B cell (primary cell): ENCODE measurements around the gene MED8. TPM values are rescaled to one million over a fixed set of nuclear protein-coding genes. Genes with fewer than 3 reads are reported as not detected.

ENCODE experiments used
- ATAC-seq: fragments of 200-7000 bp; cut with Tn5 transposase; one replicate; pipeline ENCODE4 v1.10.0; 2021; ENCODE audit warnings: low read depth, mild to moderate bottlenecking, moderate number of reproducible peaks, moderate library complexity
- CTCF ChIA-PET: fragments of 350-600 bp; sonication (Branson Sonifier 250); formaldehyde crosslinking; loops from one replicate; lab custom pipeline; 2021; ENCODE audit warnings: antibody characterized with exemption, inconsistent platforms; lab: Charles Lee
- POLR2A ChIA-PET: fragments of 350-600 bp; sonication (Branson Sonifier 250); formaldehyde crosslinking; loops from one replicate; lab custom pipeline; 2021; ENCODE audit warnings: antibody characterized with exemption; lab: Charles Lee
- DNase-seq: peaks from one replicate; pipeline ENCODE4 v3.0.0; 2013
- H2AFZ ChIP-seq: 2 replicates; pipeline ENCODE4 v1.6.1; 2012; ENCODE audit warnings: mild to moderate bottlenecking, low read depth, low read length; ENCODE audit not compliant: insufficient read depth, poor library complexity, severe bottlenecking
- H3K27ac ChIP-seq, 2 donors: 1 replicate in 1 of 2; 2 replicates in 1 of 2; pipeline ENCODE4 v1.5.1; 2012 to 2013; ENCODE audit warnings: low read length in 2 of 2, mild to moderate bottlenecking in 2 of 2, moderate library complexity in 1 of 2
- H3K27me3 ChIP-seq, 4 experiments: fragments of 200-600 bp in 1 of 4; sonication (generic) in 1 of 4; replicated peaks in 1 of 4; 1 replicate in 2 of 4; 2 replicates in 2 of 4; pipeline versions ENCODE4 v1.6.1 to v1.7.0; 2013 to 2016; ENCODE audit warnings: low read length in 3 of 4, mild to moderate bottlenecking in 2 of 4, mixed read lengths in 1 of 4, moderate library complexity in 1 of 4; ENCODE audit not compliant: insufficient read depth in 4 of 4, control insufficient read depth in 3 of 4; ENCODE audit errors: control extremely low read depth in 1 of 4
- H3K36me3 ChIP-seq, 2 experiments: replicated peaks in 1 of 2; 1 replicate in 1 of 2; 2 replicates in 1 of 2; pipeline versions ENCODE4 v1.6.1 to v1.7.1; 2013; ENCODE audit warnings: low read length in 1 of 2; ENCODE audit not compliant: insufficient read depth in 2 of 2, control insufficient read depth in 1 of 2; ENCODE audit errors: control extremely low read depth in 1 of 2, extremely low read depth in 1 of 2
- H3K4me1 ChIP-seq, 2 donors: fragments of 200-600 bp in 1 of 2; sonication (generic) in 1 of 2; 1 replicate in 1 of 2; 2 replicates in 1 of 2; pipeline versions ENCODE4 v1.5.1 to v1.6.1; 2013 to 2017; ENCODE audit warnings: low read length in 2 of 2; ENCODE audit not compliant: control insufficient read depth in 2 of 2, insufficient read depth in 2 of 2
- H3K4me2 ChIP-seq: replicated peaks from 2 replicates; pipeline ENCODE3; 2012; ENCODE audit warnings: mild to moderate bottlenecking, low read depth, low read length; ENCODE audit not compliant: poor library complexity, severe bottlenecking
- H3K4me3 ChIP-seq, 5 experiments: fragments of 200-600 bp in 1 of 5; sonication (generic) in 1 of 5; 1 replicate in 3 of 5; 2 replicates in 2 of 5; pipeline versions ENCODE4 v1.5.1 to v1.7.0; 2011 to 2016; ENCODE audit warnings: low read length in 4 of 5, mild to moderate bottlenecking in 4 of 5, low read depth in 2 of 5, control low read depth in 1 of 5, moderate library complexity in 1 of 5; ENCODE audit not compliant: insufficient read depth in 1 of 5; ENCODE audit errors: control extremely low read depth in 1 of 5, extremely low read depth in 1 of 5
- H3K79me2 ChIP-seq: fragments of 200-600 bp; sonication (generic); one replicate; pipeline ENCODE4 v1.6.0; 2016; ENCODE audit warnings: low read length; ENCODE audit not compliant: control insufficient read depth, insufficient read depth
- H3K9ac ChIP-seq: fragments of 200-600 bp; sonication (generic); 2 replicates; pipeline ENCODE4 v1.6.1; 2017; ENCODE audit warnings: mild to moderate bottlenecking, low read length, moderate library complexity
- H3K9me3 ChIP-seq, 3 donors: one replicate each; pipeline versions ENCODE4 v1.6.1 to v1.7.1; 2013; ENCODE audit warnings: low read length in 2 of 3; ENCODE audit not compliant: control insufficient read depth in 2 of 3, insufficient read depth in 1 of 3; ENCODE audit errors: control extremely low read depth in 1 of 3
- H4K20me1 ChIP-seq: 2 replicates; pipeline ENCODE4 v1.6.0; 2012; ENCODE audit warnings: mild to moderate bottlenecking, low read length; ENCODE audit not compliant: insufficient read depth, control insufficient read depth, poor library complexity, severe bottlenecking
- H3K27ac Mint-ChIP-seq: one replicate; pipeline ENCODE4 v1.8.0; 2021; ENCODE audit warnings: mixed read lengths
- H3K27me3 Mint-ChIP-seq: one replicate; pipeline ENCODE4 v1.8.0; 2021; ENCODE audit warnings: mixed read lengths
- H3K4me1 Mint-ChIP-seq: one replicate; pipeline ENCODE4 v1.8.0; 2021; ENCODE audit warnings: mixed read lengths
- H3K4me3 Mint-ChIP-seq: one replicate; pipeline ENCODE4 v1.8.0; 2021; ENCODE audit warnings: mixed read lengths
- H3K9me3 Mint-ChIP-seq: one replicate; pipeline ENCODE4 v1.8.0; 2022; ENCODE audit warnings: mixed read lengths; ENCODE audit not compliant: insufficient read depth
- EZH2 ChIP-seq: IDR thresholded peaks from 2 replicates; pipeline ENCODE4 v1.6.1; 2012; ENCODE audit warnings: borderline replicate concordance, low read depth, mild to moderate bottlenecking, moderate library complexity, low read length; ENCODE audit not compliant: insufficient read depth, poor library complexity, severe bottlenecking
- WGBS: methylation state at CpG from one replicate; pipeline ENCODE4 v1.1.5; 2013; ENCODE audit warnings: missing lambda C conversion rate; ENCODE audit not compliant: insufficient coverage; 5-methylcytosine and 5-hydroxymethylcytosine counted together
- intact Hi-C: fragments of 100-400 bp; cut with micrococcal nuclease; formaldehyde crosslinking; loops from one replicate; pipeline ENCODE4 v1.10.0; 2022
- polyA plus RNA-seq: library from polyadenylated mRNA; depleted of rRNA; stranded (reverse); fragments of >200 nt; gene quantifications from 2 replicates; pipeline ENCODE4 v1.2.3, GENCODE V29; 2012
- total RNA-seq, 2 donors: library from RNA; stranded (reverse); fragments of 120-200 nt in 1 of 2; gene quantifications; 1 replicate in 1 of 2; 2 replicates in 1 of 2; pipeline versions ENCODE4 v1.2.3 to v1.2.4, GENCODE V29; 2013 to 2022
- TF ChIP-seq, protein P1 (sequence below): fragments of 200-600 bp; IDR thresholded peaks from one replicate; pipeline ENCODE4 v1.8.0; 2022; ENCODE audit warnings: antibody characterized with exemption, mild to moderate bottlenecking

MED8 gene
- total and polyA plus RNA-seq, 2 donors (not counting 1 experiment from before 2014, with no cell fraction given): 12.0 to 30.0 TPM

DNA sequence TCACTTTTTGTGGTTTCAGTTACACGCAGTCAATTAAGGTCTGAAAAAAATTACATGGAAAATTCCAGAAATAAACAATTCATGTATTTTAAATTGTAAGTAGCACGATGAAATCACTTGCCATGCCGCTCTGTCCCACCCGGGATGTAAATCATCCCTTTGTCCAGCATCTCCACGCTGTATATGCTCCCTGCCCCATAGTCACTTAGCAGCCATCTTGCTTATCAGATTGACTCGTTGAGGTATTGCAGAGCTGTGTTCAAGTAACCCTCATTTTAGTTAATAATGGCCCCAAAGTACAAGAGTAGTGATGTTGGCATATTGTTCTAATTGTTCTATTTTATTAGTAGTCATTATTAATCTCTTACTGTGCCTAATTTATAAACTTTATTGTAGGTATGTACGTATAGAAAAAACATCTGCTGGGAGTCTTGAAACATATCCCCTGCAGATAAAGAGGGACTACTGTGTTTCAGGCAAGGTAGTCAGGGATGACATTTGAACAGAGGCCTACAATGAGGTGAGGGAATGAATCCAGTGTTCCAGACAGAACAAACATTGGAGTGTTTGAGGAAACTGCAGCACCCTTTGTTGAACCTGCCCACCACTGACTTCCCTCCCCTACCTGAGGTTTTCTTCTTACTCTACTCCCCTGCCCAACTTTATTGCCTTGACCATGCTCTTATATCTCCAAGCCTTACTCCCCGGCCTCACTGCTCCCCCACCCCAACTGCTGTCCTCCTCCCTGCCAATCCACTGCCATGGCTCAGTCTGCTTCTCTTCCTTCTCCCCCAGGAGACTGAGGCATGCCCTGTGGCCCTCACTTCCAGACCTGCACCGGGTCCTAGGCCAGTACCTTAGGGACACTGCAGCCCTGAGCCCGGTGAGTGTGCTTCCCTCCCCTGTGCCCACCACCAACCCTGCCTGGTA lies 37.9 kb downstream of the MED8 start:
- POLR2A ChIA-PET: no interaction called here
- CTCF ChIA-PET: no interaction called here
- Histone ChIP-seq H3K4me3 (no peak overlapping the region), H2AFZ (no peak overlapping the region), H3K4me1 (peaks cover 4 to 5% of the 10 kb centered on the region in 2 donors), H3K36me3 (no peaks in the 10 kb centered on the region), H3K9ac (no peak overlapping the region), H3K4me2 (no peak overlapping the region), H4K20me1 (no peaks in the 10 kb centered on the region), H3K79me2 (no peaks in the 10 kb centered on the region), H3K27me3 (no peaks in the 10 kb centered on the region), H3K9me3 (no peaks in the 10 kb centered on the region), H3K27ac (no peak overlapping the region)
- no peaks in the 10 kb centered on the region for H3K27me3 Mint-ChIP-seq
- H3K4me1 Mint-ChIP-seq: peaks cover 13% of the 10 kb centered on the region
- no peak overlapping the region for H3K4me3 Mint-ChIP-seq
- TF ChIP-seq EZH2: no peak
- TF ChIP-seq, protein P1, sequence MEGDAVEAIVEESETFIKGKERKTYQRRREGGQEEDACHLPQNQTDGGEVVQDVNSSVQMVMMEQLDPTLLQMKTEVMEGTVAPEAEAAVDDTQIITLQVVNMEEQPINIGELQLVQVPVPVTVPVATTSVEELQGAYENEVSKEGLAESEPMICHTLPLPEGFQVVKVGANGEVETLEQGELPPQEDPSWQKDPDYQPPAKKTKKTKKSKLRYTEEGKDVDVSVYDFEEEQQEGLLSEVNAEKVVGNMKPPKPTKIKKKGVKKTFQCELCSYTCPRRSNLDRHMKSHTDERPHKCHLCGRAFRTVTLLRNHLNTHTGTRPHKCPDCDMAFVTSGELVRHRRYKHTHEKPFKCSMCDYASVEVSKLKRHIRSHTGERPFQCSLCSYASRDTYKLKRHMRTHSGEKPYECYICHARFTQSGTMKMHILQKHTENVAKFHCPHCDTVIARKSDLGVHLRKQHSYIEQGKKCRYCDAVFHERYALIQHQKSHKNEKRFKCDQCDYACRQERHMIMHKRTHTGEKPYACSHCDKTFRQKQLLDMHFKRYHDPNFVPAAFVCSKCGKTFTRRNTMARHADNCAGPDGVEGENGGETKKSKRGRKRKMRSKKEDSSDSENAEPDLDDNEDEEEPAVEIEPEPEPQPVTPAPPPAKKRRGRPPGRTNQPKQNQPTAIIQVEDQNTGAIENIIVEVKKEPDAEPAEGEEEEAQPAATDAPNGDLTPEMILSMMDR: no peak
- ATAC-seq: no peak
- intact Hi-C loops: no loop called here
- DNase-seq: no peak
- no peaks in the 10 kb centered on the region for H3K9me3 Mint-ChIP-seq
- H3K27ac Mint-ChIP-seq: no peak overlapping the region
- WGBS: 100% methylated on average over 4 of the region's 10 CpGs

DNA sequence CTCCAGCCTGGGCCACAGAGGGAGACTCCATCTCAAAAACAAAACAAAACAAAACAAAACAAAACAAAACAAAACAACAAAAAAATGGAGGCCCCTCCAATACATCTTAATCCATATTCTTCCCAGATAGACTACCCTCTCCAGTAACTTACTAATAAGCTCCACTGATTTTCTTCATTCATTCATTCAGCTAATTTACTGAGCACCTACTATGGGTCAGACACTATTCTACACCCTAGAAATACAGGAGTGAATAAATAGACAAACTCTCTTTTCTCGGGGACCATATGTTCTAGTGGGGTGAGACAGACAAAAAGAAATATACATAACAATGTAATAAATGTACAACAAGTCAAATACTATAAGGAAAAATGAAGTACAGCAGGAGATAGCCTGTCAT lies 38.6 kb downstream of the MED8 start:
- Histone ChIP-seq H3K4me3 (no peak overlapping the region), H4K20me1 (no peaks in the 10 kb centered on the region), H3K9ac (no peak overlapping the region), H3K9me3 (no peaks in the 10 kb centered on the region), H2AFZ (no peak overlapping the region), H3K36me3 (no peaks in the 10 kb centered on the region), H3K4me1 (peaks cover 4 to 5% of the 10 kb centered on the region in 2 donors), H3K79me2 (no peaks in the 10 kb centered on the region), H3K4me2 (no peak overlapping the region), H3K27me3 (no peaks in the 10 kb centered on the region), H3K27ac (no peak overlapping the region)
- no peak for DNase-seq
- no peaks in the 10 kb centered on the region for H3K9me3 Mint-ChIP-seq
- intact Hi-C loops: no loop called here
- ATAC-seq: no peak
- no CpG with 5 or more reads among the region's 1 CpG for WGBS
- H3K4me3 Mint-ChIP-seq: no peak overlapping the region
- ChIA-PET CTCF (no interaction called here), POLR2A (no interaction called here)
- no peak overlapping the region for H3K27ac Mint-ChIP-seq
- peaks cover 13% of the 10 kb centered on the region for H3K4me1 Mint-ChIP-seq
- H3K27me3 Mint-ChIP-seq: no peaks in the 10 kb centered on the region
- TF ChIP-seq, protein P1: no peak
- no peak for TF ChIP-seq EZH2
